Neural crest cell (in vitro differentiated cells): Measurements from ENCODE around the gene EYA4. TPM values are rescaled to one million over a fixed set of nuclear protein-coding genes. Genes with fewer than 3 reads are reported as not detected.
A peak's percentile ranks its signal among the peaks of the same experiment; 100 is the strongest.
"Not testable (repeated sequence)": the region's sequence is repeated elsewhere in the genome, so short reads cannot be mapped to it uniquely, and the experiment has no call there.

Experiments
- DNase-seq: peaks from one replicate; pipeline ENCODE4 v3.0.0; 2021; ENCODE audit warnings: low read depth, mixed read lengths, low spot score
- H3K27ac Mint-ChIP-seq: one replicate; pipeline ENCODE4 v1.8.0; 2021; ENCODE audit warnings: mild to moderate bottlenecking, mixed read lengths; ENCODE audit not compliant: unreplicated experiment
- H3K27me3 Mint-ChIP-seq: 2 replicates; pipeline ENCODE4 v1.8.0; 2021; ENCODE audit warnings: low read depth, mild to moderate bottlenecking, mixed read lengths
- H3K36me3 Mint-ChIP-seq: 2 replicates; pipeline ENCODE4 v1.8.0; 2021; ENCODE audit warnings: low read depth, mild to moderate bottlenecking, mixed read lengths
- H3K4me1 Mint-ChIP-seq: 2 replicates; pipeline ENCODE4 v1.8.0; 2021; ENCODE audit warnings: mixed read lengths
- H3K4me3 Mint-ChIP-seq: one replicate; pipeline ENCODE4 v1.8.0; 2021; ENCODE audit warnings: mild to moderate bottlenecking, mixed read lengths
- H3K9me3 Mint-ChIP-seq: 2 replicates; pipeline ENCODE4 v1.8.0; 2021; ENCODE audit warnings: mixed read lengths
- CTCF ChIP-seq: fragments of 200-600 bp; sonication (generic); conservative IDR thresholded peaks from 2 replicates; pipeline ENCODE4 v1.5.0; 2021; ENCODE audit warnings: antibody characterized with exemption, mild to moderate bottlenecking
- total RNA-seq: library from RNA; stranded (reverse); gene quantifications from 2 replicates; pipeline ENCODE4 v1.2.1, GENCODE V29; 2021

EYA4 gene
- total RNA-seq, 1 donor from 2014 or later = 1.6 TPM

DNA sequence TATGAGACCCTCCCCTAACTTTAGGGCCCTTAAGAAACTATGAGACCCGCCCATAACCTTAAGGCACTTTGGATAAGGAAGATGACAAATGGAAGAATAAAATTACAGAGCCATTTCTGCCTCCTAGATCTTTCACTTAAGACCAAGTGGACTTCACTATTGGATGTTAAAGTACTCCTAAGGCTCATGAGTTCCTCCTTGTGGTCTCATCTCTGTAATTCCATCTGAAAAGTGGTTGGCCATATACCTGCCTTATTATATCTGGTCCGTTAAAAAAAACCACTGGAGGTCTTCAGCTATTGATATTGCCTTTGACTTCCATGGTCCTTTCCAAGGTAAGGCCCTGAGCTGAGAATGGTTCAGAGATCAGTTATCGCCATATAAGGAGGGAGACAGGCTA, 310.3 kb downstream of the EYA4 start:
- Mint-ChIP-seq H3K27ac (no peak overlapping the region), H3K36me3 (no peaks in the 10 kb centered on the region), H3K27me3 (peaks cover 68% of the 10 kb centered on the region), H3K4me1 (peaks cover 23% of the 10 kb centered on the region), H3K4me3 (no peak overlapping the region), H3K9me3 (no peaks in the 10 kb centered on the region)
- DNase-seq = no peak
- TF ChIP-seq CTCF = no peak

DNA sequence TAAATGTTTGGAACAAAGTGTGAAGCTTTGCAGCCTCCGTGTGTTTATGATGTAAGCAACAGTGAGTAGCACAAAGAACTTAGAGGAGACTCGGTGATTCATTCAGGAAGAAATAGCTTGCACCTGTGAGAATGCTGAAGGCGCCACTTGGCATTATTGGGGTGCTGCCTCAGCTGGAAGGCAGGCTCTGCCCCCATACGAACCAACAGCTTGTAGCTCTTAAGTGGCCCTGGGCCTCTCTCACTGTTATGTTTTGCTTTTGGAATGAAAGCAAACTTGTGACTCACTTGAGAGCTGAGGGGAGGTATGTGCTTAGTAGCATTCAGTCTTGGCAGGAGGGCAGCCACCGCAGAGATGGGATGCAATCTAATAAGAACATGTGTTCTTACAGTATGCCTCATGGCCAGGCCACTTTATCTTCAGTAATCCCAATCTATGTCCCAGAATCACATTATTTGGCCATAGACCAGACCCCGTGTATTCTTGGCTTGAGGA, 310.7 kb downstream of the EYA4 start:
- H3K36me3 Mint-ChIP-seq = no peaks in the 10 kb centered on the region
- no peak for TF ChIP-seq CTCF
- H3K9me3 Mint-ChIP-seq = no peaks in the 10 kb centered on the region
- DNase-seq = no peak
- no peak overlapping the region for H3K27ac Mint-ChIP-seq
- H3K27me3 Mint-ChIP-seq = peaks cover 66% of the 10 kb centered on the region
- peaks cover 23% of the 10 kb centered on the region for H3K4me1 Mint-ChIP-seq
- H3K4me3 Mint-ChIP-seq = no peak overlapping the region

- H3K27me3 Mint-ChIP-seq = peaks cover 52% of the 10 kb centered on the region
- peak; percentile 84 for TF ChIP-seq CTCF
- peak; percentile 45 for DNase-seq
- H3K4me3 Mint-ChIP-seq = no peak overlapping the region
- peaks cover 8% of the 10 kb centered on the region for H3K9me3 Mint-ChIP-seq
- H3K36me3 Mint-ChIP-seq = no peaks in the 10 kb centered on the region
- H3K4me1 Mint-ChIP-seq = peaks cover 16% of the 10 kb centered on the region
- H3K27ac Mint-ChIP-seq = no peak overlapping the region
Observed at GRCh38 chr6:133553652-133554051, 312.5 kb downstream of the EYA4 start.

- Mint-ChIP-seq H3K4me1 (peaks cover 11% of the 10 kb centered on the region), H3K27me3 (peaks cover 48% of the 10 kb centered on the region)
- not testable (repeated sequence) for H3K4me3 Mint-ChIP-seq, H3K9me3 Mint-ChIP-seq, H3K36me3 Mint-ChIP-seq, DNase-seq, H3K27ac Mint-ChIP-seq
Observed at GRCh38 chr6:133554121-133554520, 313.0 kb downstream of the EYA4 start.

- TF ChIP-seq CTCF = no peak
- no peaks in the 10 kb centered on the region for H3K4me1 Mint-ChIP-seq
- H3K4me3 Mint-ChIP-seq = no peak overlapping the region
- H3K36me3 Mint-ChIP-seq = peaks cover 3% of the 10 kb centered on the region
- no peak overlapping the region for H3K27ac Mint-ChIP-seq
- peaks cover 14% of the 10 kb centered on the region for H3K9me3 Mint-ChIP-seq
- DNase-seq = no peak
- H3K27me3 Mint-ChIP-seq = peaks cover 39% of the 10 kb centered on the region
Observed at GRCh38 chr6:133555685-133556084, 314.5 kb downstream of the EYA4 start.

DNA sequence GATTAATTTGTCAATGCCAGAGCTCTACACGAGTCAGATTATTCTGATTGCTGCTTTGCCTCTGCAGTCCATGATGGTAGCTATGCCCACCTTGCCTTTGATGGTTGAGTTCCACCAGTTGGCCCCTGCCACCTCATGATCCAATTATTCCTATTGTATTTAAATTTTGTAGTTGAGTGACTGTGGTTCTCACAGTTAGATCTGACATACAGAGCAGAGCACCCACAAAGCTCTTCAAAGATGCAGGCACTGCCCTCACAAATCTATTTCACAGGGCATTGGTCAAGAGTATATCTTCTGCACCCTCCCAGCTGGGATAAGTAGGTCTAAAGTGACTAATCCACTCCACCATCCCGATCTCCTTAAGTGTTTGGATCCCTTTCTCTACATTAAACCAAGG, 318.8 kb downstream of the EYA4 start:
- H3K4me3 Mint-ChIP-seq = no peak overlapping the region
- H3K4me1 Mint-ChIP-seq = no peaks in the 10 kb centered on the region
- DNase-seq = no peak
- no peak for TF ChIP-seq CTCF
- peaks cover 18% of the 10 kb centered on the region for H3K9me3 Mint-ChIP-seq
- H3K27me3 Mint-ChIP-seq = peaks cover 6% of the 10 kb centered on the region
- H3K36me3 Mint-ChIP-seq = peaks cover 5% of the 10 kb centered on the region
- H3K27ac Mint-ChIP-seq = no peak overlapping the region
